HTERT RPE-1 (cell line): Measurements from ENCODE around the gene PIGC.

Experiments
- in situ Hi-C: fragments of 300-500 bp; cut with MboI; formaldehyde crosslinking; loops from 4 replicates; pipeline ENCODE4 v1.14.3; 2020; ENCODE audit warnings: low sequenced_read_pairs

PIGC gene

GRCh38 chr1:172443666-172444453 is at the start of gene PIGC:
Gene PIGC, minus strand, starts transcription at chr1:172444069. Its CDS starts 1,447 bp downstream, at chr1:172442622.
- in situ Hi-C loops = no loop called here

GRCh38 chr1:172492421-172492820 is 48.6 kb upstream of the PIGC start:
- in situ Hi-C loops = no loop called here

- in situ Hi-C loops = no loop called here
These were observed 46.0 kb upstream of the PIGC start for GRCh38 chr1:172489847-172490246.

- in situ Hi-C loops = no loop called here
These were observed 44.5 kb upstream of the PIGC start for GRCh38 chr1:172488393-172488792.

GRCh38 chr1:172487550-172487949 is 43.7 kb upstream of the PIGC start:
- in situ Hi-C loops = no loop called here

- in situ Hi-C loops = no loop called here
These were observed 43.1 kb upstream of the PIGC start for GRCh38 chr1:172486805-172487454.

GRCh38 chr1:172485626-172486025 is 41.8 kb upstream of the PIGC start:
- in situ Hi-C loops = no loop called here

GRCh38 chr1:172484252-172484651 is 40.4 kb upstream of the PIGC start:
- in situ Hi-C loops = no loop called here

- in situ Hi-C loops = no loop called here
These were observed 39.6 kb upstream of the PIGC start for GRCh38 chr1:172483448-172483847.

- in situ Hi-C loops = no loop called here
These were observed 38.2 kb upstream of the PIGC start for GRCh38 chr1:172482044-172482443.

- in situ Hi-C loops = no loop called here
These were observed 36.6 kb upstream of the PIGC start for GRCh38 chr1:172480431-172480830.

- in situ Hi-C loops = no loop called here
These were observed 34.6 kb upstream of the PIGC start for GRCh38 chr1:172478485-172478884.

- in situ Hi-C loops = no loop called here
These were observed 33.9 kb upstream of the PIGC start for GRCh38 chr1:172477741-172478140.

GRCh38 chr1:172477216-172477615 is 33.3 kb upstream of the PIGC start:
- in situ Hi-C loops = no loop called here

GRCh38 chr1:172476218-172476811 is 32.4 kb upstream of the PIGC start:
- in situ Hi-C loops = no loop called here

GRCh38 chr1:172473842-172474241 is 30.0 kb upstream of the PIGC start:
- in situ Hi-C loops = no loop called here

GRCh38 chr1:172473302-172473701 is 29.4 kb upstream of the PIGC start:
- in situ Hi-C loops = no loop called here

- in situ Hi-C loops = no loop called here
These were observed 28.6 kb upstream of the PIGC start for GRCh38 chr1:172472495-172472894.

- in situ Hi-C loops = no loop called here
These were observed 27.8 kb upstream of the PIGC start for GRCh38 chr1:172471666-172472065.

- in situ Hi-C loops = no loop called here
These were observed 26.3 kb upstream of the PIGC start for GRCh38 chr1:172470149-172470548.

GRCh38 chr1:172469717-172470116 is 25.8 kb upstream of the PIGC start:
- in situ Hi-C loops = no loop called here

- in situ Hi-C loops = no loop called here
These were observed 24.4 kb upstream of the PIGC start for GRCh38 chr1:172468296-172468695.
